Fibroblast of skin of left biceps (primary cell): ENCODE measurements around the gene BET1.
A peak's percentile ranks its signal among the peaks of the same experiment; 100 is the strongest.

Experiments used
- DNase-seq, 2 experiments: peaks; one replicate each; pipeline ENCODE4 v3.0.0-alpha.2; 2013; ENCODE audit warnings: low read depth in 2 of 2

BET1 gene

DNA sequence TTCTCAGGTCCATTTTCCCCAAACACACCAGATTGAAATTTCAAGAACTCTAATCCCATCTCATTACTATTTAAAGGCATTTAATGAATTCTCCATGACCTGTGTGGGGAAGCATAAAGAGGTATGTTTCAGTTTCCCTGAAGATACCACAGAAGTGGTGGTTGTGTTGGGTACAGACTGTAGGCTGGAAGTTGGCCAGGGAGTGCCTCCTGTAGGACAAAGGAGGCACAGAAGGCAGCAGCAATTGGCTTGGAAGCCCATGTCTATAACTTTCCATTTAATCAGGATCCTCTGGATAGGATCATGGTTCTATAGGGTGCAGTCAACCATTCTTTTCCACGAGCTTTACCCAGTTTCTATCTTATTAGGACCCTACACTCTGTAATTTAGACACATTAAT, 8.6 kb upstream of the BET1 start:
- no peak for DNase-seq

DNA sequence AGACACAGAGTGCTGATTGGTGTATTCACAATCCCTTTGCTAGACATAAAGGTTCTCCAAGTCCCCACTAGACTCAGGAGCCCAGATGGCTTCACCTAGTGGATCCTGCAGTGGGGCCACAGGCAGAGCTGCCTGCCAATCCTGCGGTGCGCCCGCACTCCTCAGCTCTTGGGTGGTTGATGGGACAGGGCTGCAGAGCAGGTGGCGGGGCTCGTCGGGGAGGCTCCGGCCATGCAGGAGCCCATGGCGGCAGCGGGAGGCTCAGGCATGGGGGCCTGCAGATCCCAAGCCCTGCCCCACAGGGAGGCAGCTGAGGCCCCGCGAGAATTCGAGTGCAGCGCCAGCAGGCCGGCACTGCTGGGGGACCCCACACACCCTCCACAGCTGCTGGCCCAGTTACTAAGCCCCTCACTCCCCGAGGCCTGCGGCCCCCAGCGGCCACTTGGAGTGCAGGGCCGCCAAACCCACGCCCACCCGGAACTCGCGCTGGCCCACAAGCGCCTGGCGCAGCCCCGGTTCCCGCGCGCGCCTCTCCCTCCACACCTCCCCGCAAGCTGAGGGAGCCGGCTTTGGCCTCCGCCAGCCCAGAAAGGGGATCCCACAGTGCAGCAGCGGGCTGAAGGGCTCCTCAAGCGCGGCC, 7.7 kb upstream of the BET1 start:
- no peak for DNase-seq

DNA sequence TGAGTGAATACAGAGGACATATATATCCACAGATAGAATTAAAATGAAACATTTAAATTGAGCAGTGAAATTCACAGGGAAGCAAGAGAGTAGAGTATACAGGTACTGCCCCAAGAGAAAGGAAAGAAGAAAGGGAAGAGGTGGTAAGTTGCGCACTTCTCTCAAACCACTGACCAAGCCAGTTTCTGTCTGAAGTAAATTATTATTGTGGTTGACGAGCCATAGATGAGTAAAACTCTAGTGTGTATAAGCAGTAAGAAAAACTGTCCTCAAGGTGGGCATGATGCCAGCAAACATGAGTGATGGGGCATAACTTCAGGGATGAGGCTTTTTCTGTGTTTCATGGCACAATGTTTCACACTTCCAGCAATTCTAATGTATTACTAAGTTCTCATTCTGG, 4.4 kb upstream of the BET1 start:
- no peak for DNase-seq

DNA sequence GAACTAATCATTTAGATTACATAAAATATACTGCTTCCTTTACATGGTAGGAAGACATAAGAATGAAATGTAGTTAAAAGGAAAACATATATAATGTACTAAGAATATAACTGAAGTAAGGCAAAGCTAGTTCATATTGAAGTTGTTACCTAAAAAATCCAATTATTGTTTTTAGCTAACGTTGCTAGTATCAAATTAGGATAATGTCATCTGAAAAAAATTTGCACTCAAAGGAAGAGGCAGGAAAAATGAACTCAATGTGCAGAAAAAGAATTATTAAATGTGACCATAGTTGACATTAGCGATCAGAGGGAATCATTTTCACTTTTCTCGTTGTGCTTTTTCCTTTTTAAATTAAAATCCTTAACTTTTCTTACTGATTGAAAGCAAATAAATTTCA, 1.6 kb upstream of the BET1 start:
- no peak for DNase-seq

DNA sequence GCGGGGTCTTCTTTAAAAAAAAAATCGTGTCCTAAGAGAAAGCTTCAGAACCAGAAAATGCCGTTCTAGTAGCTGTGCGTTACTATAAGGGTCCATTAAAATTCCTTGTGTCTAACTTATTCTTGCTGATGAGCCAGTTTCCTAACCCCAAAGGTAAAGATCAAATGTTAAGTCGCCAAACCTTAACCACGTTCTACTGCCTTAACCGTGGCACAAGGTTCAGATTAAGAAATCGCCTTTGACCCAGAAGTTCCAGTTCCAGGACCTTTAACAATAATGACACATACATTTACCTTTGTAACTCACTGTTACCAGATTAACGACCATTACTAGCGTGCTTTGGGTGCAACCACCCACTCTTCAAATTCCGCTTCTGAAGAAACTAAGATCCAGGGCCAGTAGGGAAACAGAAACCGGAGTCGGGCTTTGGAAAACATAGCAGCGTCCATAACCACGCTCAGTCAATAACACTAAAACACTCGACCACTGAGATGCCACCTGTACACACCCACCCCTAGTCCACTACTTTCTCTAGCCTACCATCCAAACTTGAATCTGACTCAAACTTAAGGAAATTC, 620 bp downstream of the BET1 start:
- DNase-seq: no peak

DNA sequence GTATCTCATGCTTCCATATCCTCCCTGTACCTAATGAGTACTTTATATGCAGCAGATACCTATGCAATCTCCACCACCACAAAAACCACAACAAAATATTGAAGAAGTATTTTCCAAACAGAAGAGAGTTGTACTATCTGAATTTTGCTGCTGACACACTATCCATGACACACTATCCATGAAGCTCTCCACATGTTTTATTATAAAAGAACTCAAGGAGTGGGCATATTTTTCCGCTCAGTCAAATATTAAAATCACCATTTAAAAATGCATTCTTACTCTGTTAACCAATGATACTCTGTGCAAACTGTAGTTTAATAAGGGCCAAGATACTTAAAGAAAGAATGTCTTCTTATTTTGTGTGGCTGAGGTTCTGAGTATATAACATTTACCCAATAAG, 2.8 kb downstream of the BET1 start:
- no peak for DNase-seq

DNA sequence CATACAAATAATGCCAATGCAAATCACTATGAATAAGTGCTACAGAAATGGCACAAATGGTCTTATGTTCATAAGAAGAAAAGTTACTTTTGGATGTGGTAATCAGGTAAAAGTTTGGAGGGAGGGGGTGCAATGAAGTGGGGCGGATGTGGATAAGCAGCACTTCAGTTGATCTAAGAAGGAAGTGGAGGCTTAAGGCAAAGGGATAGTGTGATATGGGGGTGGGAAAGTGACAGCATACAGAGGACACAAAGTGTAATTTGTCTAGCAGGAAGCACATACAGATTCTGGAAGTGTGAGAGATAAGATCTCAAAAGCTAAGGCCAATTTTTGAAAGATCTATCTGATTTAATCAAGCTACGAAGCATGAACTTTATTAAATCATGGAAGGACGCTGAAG, 6.3 kb downstream of the BET1 start:
- DNase-seq: no peak

DNA sequence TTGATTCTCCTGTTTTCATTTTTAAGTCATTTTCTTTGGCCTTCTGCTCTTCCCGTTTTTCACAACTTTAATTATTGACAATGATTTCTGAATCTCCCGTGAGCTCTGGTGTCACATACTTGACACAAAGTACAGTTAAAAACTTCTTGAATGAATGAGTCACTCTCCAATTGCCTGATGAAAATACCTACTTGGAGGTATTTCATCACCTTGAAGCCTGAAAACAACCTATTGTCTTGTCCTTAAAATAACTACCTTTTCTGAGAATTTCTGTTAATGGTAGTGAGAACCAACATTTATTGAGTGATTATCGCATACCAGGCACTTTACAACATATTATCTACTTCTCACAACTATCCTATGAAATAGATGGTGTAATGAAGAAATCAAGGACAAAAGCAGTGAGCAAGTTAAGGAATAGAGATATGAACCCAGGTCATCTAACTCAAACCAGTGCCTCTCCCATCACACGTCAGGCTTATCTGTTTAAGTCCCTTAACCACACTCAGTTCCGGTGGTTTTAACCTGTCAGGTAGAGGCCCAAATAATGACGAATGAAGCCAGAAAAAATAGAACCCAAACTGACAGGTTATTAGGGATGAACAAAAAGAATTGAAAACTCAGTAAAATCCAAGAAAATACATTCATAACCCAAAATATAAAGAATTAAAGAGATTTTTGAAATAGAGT, 11.6 kb downstream of the BET1 start:
- no peak for DNase-seq

DNA sequence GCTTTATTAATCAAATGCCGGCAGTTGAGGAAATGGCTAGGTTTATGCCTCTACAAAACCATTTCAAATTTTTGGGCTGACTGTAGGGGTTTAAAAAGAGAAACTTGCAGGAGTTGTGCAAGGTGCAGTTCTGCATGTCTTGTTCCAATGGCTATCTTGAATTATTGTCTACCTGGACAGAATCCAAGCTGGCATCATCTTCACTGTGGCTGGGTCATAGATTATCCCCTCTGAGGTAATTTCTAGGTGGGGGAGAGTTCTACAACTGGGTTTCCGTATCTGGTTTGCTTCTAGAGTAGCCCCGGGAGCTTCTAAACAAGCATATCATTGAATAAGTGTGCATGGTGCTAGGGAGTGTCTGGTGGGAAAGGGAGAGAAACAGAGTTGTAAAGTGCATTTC, 16.9 kb downstream of the BET1 start:
- DNase-seq: no peak

DNA sequence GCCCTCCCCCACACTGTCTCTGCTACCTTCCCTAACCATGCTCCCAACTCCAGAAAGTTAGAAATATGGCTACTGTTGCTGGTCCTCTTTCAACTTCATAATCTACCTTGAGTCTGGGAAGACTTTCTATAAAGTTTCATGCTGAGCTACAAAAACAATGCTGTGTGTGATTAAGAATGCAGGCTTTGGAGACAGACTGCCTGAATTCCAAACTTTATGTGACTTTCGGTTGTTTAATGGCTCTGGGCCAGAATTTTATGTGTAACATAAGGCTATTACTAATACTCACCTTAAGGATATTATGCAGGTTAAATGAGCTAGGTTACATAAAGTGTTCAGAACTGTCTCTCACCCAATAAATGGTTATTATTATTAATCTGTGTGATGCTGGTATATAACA, 19.1 kb downstream of the BET1 start:
- no peak for DNase-seq

DNA sequence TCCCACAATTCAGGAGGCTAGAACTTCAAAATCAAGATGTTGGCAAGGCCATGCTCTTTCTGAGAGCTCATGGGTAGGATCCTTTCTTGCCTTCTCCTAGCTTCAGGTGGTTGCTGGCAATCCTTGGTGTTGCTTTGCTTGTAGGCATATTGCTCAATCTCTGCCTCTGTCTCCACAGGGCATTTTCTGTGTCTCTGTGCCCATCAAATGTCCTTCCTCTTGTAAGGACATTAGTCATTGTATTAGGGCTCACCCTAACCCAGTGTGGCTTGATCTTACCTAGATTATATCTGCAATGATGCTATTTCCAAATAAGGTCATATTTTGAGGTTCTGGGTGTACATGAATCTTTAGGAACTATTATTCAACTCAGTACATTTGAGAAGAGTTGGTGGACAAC, 20.1 kb downstream of the BET1 start:
- DNase-seq: no peak

DNA sequence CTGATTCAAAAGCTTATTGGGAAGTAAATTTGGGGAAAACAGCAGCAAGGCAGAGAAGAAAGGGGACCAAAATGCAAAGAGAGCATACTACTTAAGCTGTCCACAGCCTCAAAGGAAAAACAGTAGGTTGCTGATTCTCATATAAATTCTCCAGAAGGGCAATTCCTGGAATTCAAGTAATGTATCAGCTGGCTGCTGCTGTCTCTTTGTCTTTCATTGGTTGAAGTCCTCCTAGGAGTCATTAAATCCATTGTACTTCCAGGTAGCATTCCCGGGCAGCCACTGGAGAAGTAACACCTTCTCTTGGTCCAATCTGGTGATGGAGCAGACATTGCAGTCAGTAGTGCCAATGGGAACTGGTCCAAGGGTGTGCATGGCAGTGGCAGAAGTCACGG, 22.7 kb downstream of the BET1 start:
- DNase-seq: no peak

DNA sequence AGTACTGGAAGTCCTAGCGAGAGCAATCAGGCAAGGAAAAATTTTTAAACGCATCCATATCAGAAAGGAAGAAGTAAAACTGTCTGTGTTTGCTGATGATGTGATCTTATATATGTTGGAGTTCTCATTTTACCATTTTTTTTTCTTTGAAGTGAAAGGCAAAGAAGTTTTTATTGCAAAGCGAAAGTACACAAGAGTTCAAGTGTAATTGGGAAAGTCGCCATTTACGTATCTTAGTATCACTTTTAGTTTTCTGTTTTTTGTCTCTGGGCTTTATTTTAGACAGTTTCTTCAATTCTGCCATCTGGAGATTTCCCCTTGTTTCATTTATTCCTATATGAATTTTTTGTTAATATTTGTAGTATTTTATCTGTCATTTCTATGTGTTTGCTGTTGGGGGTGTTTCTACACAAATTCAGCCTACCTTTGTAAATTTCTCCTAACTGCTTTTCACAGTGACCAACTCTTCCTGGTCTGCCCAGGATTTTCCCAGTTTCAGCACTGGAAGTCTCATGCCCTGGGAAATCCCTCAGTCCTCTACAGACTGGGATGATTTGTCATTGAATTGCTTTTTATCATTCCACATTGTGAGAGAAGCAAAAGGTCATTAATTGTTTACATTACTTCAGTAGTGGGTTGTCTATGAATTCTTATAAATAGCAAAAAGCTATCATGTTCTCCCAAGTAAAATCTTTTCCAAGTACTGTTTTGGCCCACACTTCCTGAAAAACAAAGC, 23.2 kb downstream of the BET1 start:
- DNase-seq: no peak

DNA sequence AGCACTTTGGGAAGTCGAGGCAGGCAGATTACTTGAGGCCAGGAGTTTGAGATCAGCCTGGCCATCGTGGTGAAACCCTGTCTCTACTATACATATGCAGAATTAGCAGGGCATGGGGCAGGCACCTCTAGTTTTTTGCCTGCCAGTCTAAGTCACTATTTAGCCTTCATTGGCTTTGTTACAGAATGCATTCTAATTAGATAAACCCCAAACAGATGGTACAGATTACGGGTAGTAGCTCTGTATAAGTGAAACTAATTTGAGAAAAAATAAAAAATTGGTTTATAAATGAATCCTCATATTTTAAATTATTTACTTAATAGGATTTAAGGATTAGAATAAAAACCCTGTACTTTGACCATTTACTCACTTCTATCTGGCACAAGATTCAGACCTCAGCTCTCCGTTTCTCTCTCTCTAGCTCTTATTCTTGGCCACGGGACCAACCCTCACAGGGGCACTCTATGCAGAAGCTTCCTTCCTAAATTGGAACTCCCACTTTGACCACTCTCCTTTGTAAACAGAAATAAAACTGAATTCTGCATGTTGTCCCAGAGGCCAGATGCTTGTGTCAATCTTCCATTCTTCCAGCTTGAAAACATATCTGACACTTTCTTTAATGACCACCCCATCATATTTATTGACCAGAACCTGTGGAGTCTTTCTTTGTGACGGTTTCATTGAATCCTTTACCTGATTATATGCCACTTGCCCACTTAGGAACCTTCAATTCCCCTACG, 26.8 kb downstream of the BET1 start:
- no peak for DNase-seq

DNA sequence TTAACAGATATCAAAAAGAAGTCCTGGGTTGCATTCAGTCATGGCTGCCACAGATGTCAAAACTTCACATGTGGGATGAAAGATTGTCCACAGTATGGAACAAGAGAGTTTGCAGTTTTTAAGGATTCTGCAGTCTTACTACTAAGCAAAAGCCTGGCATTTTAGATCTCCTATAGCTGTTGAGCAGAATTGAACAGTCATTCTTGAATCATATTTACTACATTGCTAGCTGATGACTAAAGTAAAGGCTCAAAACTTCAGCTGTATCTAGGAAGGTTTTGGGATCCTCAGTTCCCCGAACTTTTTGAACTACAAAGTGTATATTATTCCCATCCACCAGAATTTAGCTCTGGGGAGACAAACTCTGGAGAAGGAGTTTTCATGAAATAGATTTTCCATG, 31.0 kb downstream of the BET1 start:
- no peak for DNase-seq

DNA sequence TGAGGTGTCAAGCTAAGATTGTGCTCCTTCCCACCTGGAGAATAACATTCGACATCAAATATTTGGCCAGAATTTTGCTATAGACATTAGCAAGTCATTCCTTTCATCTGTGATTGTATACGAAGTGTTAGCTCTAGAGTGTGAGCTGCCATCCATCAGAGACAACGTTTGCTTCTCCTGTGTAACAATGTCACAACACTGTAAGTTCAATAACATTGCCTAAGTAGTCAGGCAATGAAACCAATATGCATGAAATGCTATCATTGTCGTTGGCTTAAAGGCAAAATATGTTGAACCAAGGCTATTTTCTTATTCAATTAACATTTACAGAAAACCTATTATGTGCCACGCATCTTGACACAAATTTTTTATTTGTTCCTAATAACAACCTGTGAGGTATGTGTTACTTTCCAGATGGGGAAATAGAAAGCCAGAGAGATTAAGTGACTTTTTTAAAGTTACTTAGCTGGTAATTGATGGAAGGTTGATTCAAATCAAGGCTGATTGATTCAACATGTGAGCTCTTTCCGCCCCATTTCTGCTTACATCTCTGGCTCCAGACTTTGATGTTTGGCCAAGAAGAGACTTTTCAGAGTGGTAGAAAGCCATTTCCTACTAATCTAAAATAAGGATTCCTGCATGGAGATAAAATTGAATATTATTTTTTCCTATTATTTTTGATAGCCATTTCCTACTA, 32.0 kb downstream of the BET1 start:
- no peak for DNase-seq

DNA sequence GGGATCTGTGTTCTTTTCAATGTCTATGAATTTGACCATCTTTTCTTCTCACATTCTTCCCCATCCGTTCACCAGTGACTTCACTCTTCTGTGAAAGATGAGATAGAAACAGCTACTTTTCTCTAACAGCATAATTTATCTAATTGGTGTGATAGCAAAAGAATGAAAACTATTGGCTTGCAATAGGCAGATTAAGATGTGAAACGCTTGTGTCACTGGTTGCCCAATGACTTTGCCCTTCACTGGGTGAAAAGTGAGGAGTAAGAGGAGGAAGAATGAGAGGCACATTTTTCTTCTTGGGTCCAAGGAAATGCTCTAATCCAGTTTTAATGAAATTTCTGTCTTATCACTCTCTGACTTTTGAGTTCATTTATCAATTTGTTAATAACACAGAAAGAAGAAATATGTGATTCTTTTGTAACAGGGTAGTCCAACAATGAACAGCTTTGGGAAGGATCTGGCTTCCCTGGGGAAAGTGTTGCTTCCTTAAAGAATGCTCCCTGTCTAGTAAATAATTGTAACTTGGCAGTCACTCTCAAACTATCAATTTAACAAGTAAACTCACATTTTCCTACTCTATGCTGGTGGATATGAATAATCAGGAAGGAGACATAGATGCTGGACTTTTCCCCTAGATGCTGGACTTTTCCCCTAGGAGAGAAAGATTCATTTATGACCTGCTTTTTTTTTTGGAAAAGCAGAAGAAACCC, 35.1 kb downstream of the BET1 start:
- no peak for DNase-seq

DNA sequence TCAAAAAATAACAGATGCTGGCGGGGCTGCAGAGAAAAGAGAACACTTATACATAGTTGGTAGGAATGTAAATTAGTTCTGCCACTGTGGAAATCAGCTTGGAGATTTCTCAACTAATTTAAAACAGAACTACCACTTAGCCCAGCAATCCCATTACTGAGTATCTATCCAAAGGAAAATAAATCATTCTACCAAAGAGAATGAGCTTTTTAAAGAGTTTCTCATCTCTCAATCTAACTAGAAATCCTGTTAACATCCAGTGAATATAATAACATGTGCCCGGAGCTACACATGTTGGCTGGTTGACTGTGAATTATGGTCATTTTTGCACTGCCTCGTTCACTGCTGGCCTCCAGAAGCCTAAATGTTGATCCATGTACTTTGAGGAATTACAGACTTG, 39.3 kb downstream of the BET1 start:
- DNase-seq: peak in 1 of 2 experiments; percentile 31

DNA sequence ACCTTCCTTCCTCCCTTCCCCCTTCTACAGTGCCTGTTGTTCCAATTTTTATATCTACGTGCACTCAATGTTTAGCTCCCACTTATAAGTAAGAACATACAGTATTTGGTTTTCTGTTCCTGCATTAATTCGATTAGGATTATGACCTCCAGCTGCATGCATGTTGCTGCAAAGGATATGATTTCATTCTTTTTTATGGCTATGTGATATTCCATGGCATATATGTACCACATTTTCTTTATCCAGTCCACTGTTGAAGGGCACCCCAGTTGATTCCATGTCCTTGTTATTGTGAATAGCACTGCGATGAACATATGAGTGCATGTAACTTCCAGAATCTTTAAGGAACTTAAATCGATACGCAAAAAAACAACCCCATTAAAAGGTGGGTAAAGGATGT, 39.9 kb downstream of the BET1 start:
- DNase-seq: no peak

DNA sequence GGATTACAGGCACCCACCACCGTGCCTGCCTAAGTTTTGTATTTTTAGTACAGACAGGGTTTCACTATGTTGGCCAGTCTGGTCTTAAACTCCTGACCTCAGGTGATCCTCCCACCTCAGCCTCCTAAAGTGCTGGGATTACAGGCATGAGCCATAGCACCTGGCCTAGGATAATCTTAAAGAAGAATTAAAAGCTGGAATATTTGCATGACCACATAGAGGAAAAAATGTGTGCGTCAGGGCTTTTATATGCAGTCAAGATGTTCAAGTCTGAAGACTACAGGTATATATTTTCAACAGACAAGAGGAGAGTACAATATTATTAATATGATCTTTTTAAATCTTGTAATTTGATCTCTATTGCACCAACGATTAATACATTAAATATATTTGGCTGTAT, 43.2 kb downstream of the BET1 start:
- no peak for DNase-seq

DNA sequence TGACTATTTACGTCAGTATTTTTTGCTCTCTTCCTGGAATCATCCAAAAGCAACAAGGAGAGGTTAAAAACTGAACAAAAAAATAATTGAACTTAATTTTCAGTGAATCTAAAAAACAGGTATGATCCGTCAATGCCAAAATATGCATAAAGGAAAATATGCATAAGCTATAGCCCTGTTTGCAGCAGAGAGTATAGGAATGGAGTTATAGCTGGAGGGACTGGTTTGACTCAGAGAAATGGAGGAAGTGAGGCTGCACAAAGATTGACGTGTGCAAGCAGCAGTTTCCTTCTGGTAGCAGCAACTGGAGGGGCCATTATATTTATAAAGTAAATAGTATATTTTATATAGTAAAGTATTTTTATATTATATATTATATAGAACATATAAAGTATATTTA, 45.5 kb downstream of the BET1 start:
- no peak for DNase-seq
